Stomach (tissue), 9 donors: ENCODE data around the gene TOR1B. TPM values are rescaled to one million over a fixed set of nuclear protein-coding genes. Genes with fewer than 3 reads are reported as not detected.

Experiments used
- DNase-seq, 2 donors: peaks; one replicate each; pipeline versions ENCODE4 v3.0.0 to v3.0.0-alpha.2; 2013 to 2019
- H3K27ac ChIP-seq, 5 donors: fragments of 200-600 bp in 4 of 5; sonication (generic) in 4 of 5; one replicate each; pipeline ENCODE4 v1.5.1; 2013 to 2019; ENCODE audit warnings: mild to moderate bottlenecking in 1 of 5, moderate library complexity in 1 of 5
- H3K27me3 ChIP-seq, 3 donors: fragments of 200-600 bp; sonication (generic); one replicate each; pipeline ENCODE4 v1.5.1; 2017 to 2019; ENCODE audit warnings: mixed run types in 1 of 3
- H3K36me3 ChIP-seq, 4 donors: fragments of 200-600 bp; sonication (generic); 1 replicate in 3 of 4; 2 replicates in 1 of 4; pipeline ENCODE4 v1.5.1; 2016 to 2019
- H3K4me1 ChIP-seq, 4 donors: fragments of 200-600 bp; sonication (generic); one replicate each; pipeline ENCODE4 v1.5.1; 2016 to 2019
- H3K4me3 ChIP-seq, 4 donors: fragments of 200-600 bp; sonication (generic) in 3 of 4; one replicate each; pipeline ENCODE4 v1.5.1; 2016 to 2019; ENCODE audit warnings: mild to moderate bottlenecking in 1 of 4
- H3K9me3 ChIP-seq, 4 donors: fragments of 200-600 bp; sonication (generic); one replicate each; pipeline ENCODE4 v1.5.1; 2016 to 2019
- CTCF ChIP-seq, 7 experiments: fragments of 450-650 bp in 4 of 7; fragments of 200-600 bp in 3 of 7; sonication (generic) in 3 of 7; IDR thresholded peaks; one replicate each; pipeline ENCODE4 v1.5.1; 2016 to 2019; ENCODE audit warnings: antibody characterized with exemption in 7 of 7, control low read depth in 2 of 7, mild to moderate bottlenecking in 1 of 7
- EP300 ChIP-seq: sonication (generic); formaldehyde crosslinking; IDR thresholded peaks from one replicate; pipeline ENCODE4 v1.6.1; 2017; ENCODE audit warnings: antibody characterized with exemption
- POLR2A ChIP-seq, 4 donors: fragments of 450-650 bp; IDR thresholded peaks; one replicate each; pipeline ENCODE4 v1.6.1; 2016; ENCODE audit warnings: antibody characterized with exemption in 4 of 4, control low read depth in 2 of 4, mild to moderate bottlenecking in 1 of 4, moderate library complexity in 1 of 4
- POLR2AphosphoS5 ChIP-seq, 3 donors: sonication (generic); formaldehyde crosslinking; IDR thresholded peaks; one replicate each; pipeline ENCODE4 v1.6.1; 2016; ENCODE audit warnings: antibody characterized with exemption in 3 of 3
- WGBS, 5 donors: extraction: QIAGEN DNeasy Blood & Tissue Kit in 3 of 5; methylation state at CpG; one replicate each; pipeline versions ENCODE4 v1.1.5 to v1.1.7; 2013 to 2018; 5-methylcytosine and 5-hydroxymethylcytosine counted together
- intact Hi-C: fragments of 100-400 bp; cut with DNase I; formaldehyde crosslinking; loops from one replicate; pipeline ENCODE4 v1.15.1; 2023; ENCODE audit warnings: low total_unique reads
- polyA plus RNA-seq, 3 donors: library from polyadenylated mRNA; stranded (reverse); fragments of 200-250 nt; gene quantifications; one replicate each; pipeline ENCODE4 v1.2.3, GENCODE V29; 2013
- total RNA-seq, 5 donors: library from RNA; depleted of rRNA; stranded (reverse); fragments of >200 nt; gene quantifications; one replicate each; pipeline versions ENCODE4 v1.1.0 to v1.2.3, GENCODE V29; 2014 to 2016
- donor health status: healthy with polysubstance abuse.
- donor health status: Bipolar disorder and iron deficiency.
- donor health status: healthy.

TOR1B gene
- total and polyA plus RNA-seq, 8 donors, result 4.7 to 151 (median 17.8) TPM

GRCh38 chr9:129810788-129811187 lies 7.8 kb downstream of the TOR1B start:
- Histone ChIP-seq H3K4me1 (peaks cover 0 to 37% (median 12%) of the 10 kb centered on the region in 4 donors), H3K27me3 (no peaks in the 10 kb centered on the region), H3K9me3 (no peaks in the 10 kb centered on the region), H3K36me3 (peaks cover 33 to 90% (median 85%) of the 10 kb centered on the region in 4 donors), H3K4me3 (no peak overlapping the region), H3K27ac (no peak overlapping the region)
- no peak for DNase-seq
- TF ChIP-seq POLR2A (IDR thresholded peaks at IDR 0.05), result no peak
- no peak for TF ChIP-seq POLR2AphosphoS5 (IDR thresholded peaks at IDR 0.05)
- TF ChIP-seq EP300, result no peak
- no peak for TF ChIP-seq CTCF (IDR thresholded peaks at IDR 0.05)
- intact Hi-C loops, result no loop called here
- 68 to 78% (median 70%) methylated on average over 6 of the region's 6 CpGs for WGBS, 5 donors

- Histone ChIP-seq H3K4me1 (peaks cover 0 to 25% (median 6%) of the 10 kb centered on the region in 4 donors), H3K36me3 (peaks cover 40 to 97% (median 92%) of the 10 kb centered on the region in 4 donors), H3K27me3 (no peaks in the 10 kb centered on the region), H3K27ac (no peak overlapping the region), H3K9me3 (no peaks in the 10 kb centered on the region), H3K4me3 (no peak overlapping the region)
- intact Hi-C loops, result no loop called here
- TF ChIP-seq POLR2AphosphoS5 (IDR thresholded peaks at IDR 0.05), result no peak
- no peak for TF ChIP-seq CTCF (IDR thresholded peaks at IDR 0.05)
- no peak for TF ChIP-seq EP300
- no peak for TF ChIP-seq POLR2A (IDR thresholded peaks at IDR 0.05)
- 77 to 90% (median 82%) methylated on average over 6 of the region's 6 CpGs for WGBS, 5 donors
- no peak for DNase-seq
These were observed 9.0 kb downstream of the TOR1B start for GRCh38 chr9:129811967-129812363.

GRCh38 chr9:129812385-129812784 lies 9.4 kb downstream of the TOR1B start:
- no peak for TF ChIP-seq POLR2AphosphoS5 (IDR thresholded peaks at IDR 0.05)
- no peak for TF ChIP-seq POLR2A (IDR thresholded peaks at IDR 0.05)
- TF ChIP-seq CTCF (IDR thresholded peaks at IDR 0.05), result no peak
- TF ChIP-seq EP300, result no peak
- H3K27ac ChIP-seq, result no peak overlapping the region

GRCh38 chr9:129813661-129814060 lies 10.7 kb downstream of the TOR1B start:
- intact Hi-C loops, result no loop called here
- no peak overlapping the region for H3K4me3 ChIP-seq
- H3K27ac ChIP-seq, result no peak overlapping the region
- WGBS, 5 donors, result 77 to 85% (median 84%) methylated on average over 9 of the region's 9 CpGs
- H3K27me3 ChIP-seq, result no peaks in the 10 kb centered on the region
- no peaks in the 10 kb centered on the region for H3K9me3 ChIP-seq
- no peak for DNase-seq
- TF ChIP-seq EP300 (no peak), CTCF (IDR thresholded peaks at IDR 0.05) (no peak), POLR2AphosphoS5 (IDR thresholded peaks at IDR 0.05) (no peak), POLR2A (IDR thresholded peaks at IDR 0.05) (no peak)
- peaks cover 49 to 98% (median 94%) of the 10 kb centered on the region in 4 donors for H3K36me3 ChIP-seq
- peaks cover 0 to 23% (median 6%) of the 10 kb centered on the region in 4 donors for H3K4me1 ChIP-seq

More at GRCh38 chr9:129812385-129812784, 9.4 kb downstream of the TOR1B start:
- peaks cover 0 to 23% (median 6%) of the 10 kb centered on the region in 4 donors for H3K4me1 ChIP-seq
- WGBS, 5 donors, result 62 to 76% (median 72%) methylated on average over 8 to 9 of the region's 9 CpGs
- no peak for DNase-seq
- no peaks in the 10 kb centered on the region for H3K9me3 ChIP-seq
- no peaks in the 10 kb centered on the region for H3K27me3 ChIP-seq
- H3K36me3 ChIP-seq, result peaks cover 40 to 97% (median 92%) of the 10 kb centered on the region in 4 donors
- H3K4me3 ChIP-seq, result no peak overlapping the region
- intact Hi-C loops, result no loop called here
